SU-DHL-6 (cell line): ENCODE results near the gene PGRMC1.

Experiments used
- H2AFZ ChIP-seq: fragments of 200-600 bp; sonication (generic); 2 replicates; pipeline ENCODE4 v1.6.1; 2014; ENCODE audit warnings: low read depth, mild to moderate bottlenecking, moderate library complexity, mixed read lengths, antibody characterized with exemption, low read length; ENCODE audit not compliant: severe bottlenecking
- H3F3A ChIP-seq: fragments of 200-600 bp; shearing (Covaris generic); 2 replicates; pipeline ENCODE4 v1.6.0; 2016; ENCODE audit warnings: antibody characterized with exemption, mild to moderate bottlenecking; ENCODE audit not compliant: insufficient read depth
- H3K27ac ChIP-seq: fragments of 200-600 bp; sonication (generic); 2 replicates; pipeline ENCODE4 v1.5.1; 2016; ENCODE audit warnings: low read depth, mild to moderate bottlenecking, low read length, moderate library complexity, mixed read lengths
- H3K27me3 ChIP-seq: fragments of 200-600 bp; sonication (generic), shearing (Covaris generic); 2 replicates; pipeline ENCODE4 v1.6.0; 2014; ENCODE audit warnings: mild to moderate bottlenecking, low read length
- H3K36me3 ChIP-seq: fragments of 200-600 bp; sonication (generic); 2 replicates; pipeline ENCODE4 v1.6.1; 2014; ENCODE audit warnings: mild to moderate bottlenecking, low read length, mixed read lengths
- H3K4me2 ChIP-seq: fragments of 300-600, 200-600 bp; shearing (Covaris generic), sonication (generic); 2 replicates; pipeline ENCODE4 v1.6.0; 2014; ENCODE audit warnings: low read length, low read depth, mild to moderate bottlenecking; ENCODE audit not compliant: poor library complexity, severe bottlenecking
- H3K4me3 ChIP-seq: fragments of 200-600 bp; sonication (generic); 2 replicates; pipeline ENCODE4 v1.5.1; 2014; ENCODE audit warnings: antibody characterized with exemption, low read length, mild to moderate bottlenecking, mixed read lengths; ENCODE audit not compliant: insufficient read depth, poor library complexity, severe bottlenecking
- H3K79me2 ChIP-seq: fragments of 200-600 bp; sonication (generic); 2 replicates; pipeline ENCODE4 v1.6.1; 2014; ENCODE audit warnings: mild to moderate bottlenecking, low read length, moderate library complexity; ENCODE audit not compliant: insufficient read depth
- H3K9ac ChIP-seq: fragments of 200-600 bp; sonication (generic); 2 replicates; pipeline ENCODE4 v1.7.0; 2014; ENCODE audit warnings: mild to moderate bottlenecking, low read length
- H3K9me2 ChIP-seq: fragments of 200-600 bp; sonication (generic); replicated peaks from 2 replicates; pipeline ENCODE4 v1.6.1; 2014; ENCODE audit warnings: low read length; ENCODE audit not compliant: insufficient read depth
- H3K9me3 ChIP-seq: fragments of 200-600 bp; sonication (generic); 2 replicates; pipeline ENCODE4 v1.6.1; 2014; ENCODE audit warnings: low read length, mixed read lengths; ENCODE audit not compliant: insufficient read depth
- H4K20me1 ChIP-seq: fragments of 200-600 bp; sonication (generic); 2 replicates; pipeline ENCODE4 v1.6.1; 2014; ENCODE audit warnings: low read depth, mild to moderate bottlenecking, antibody characterized with exemption, low read length, moderate library complexity, mixed read lengths
- EZH2phosphoT487 ChIP-seq: fragments of 200-600 bp; sonication (generic), shearing (Covaris generic); conservative IDR thresholded peaks from 2 replicates; pipeline ENCODE4 v1.6.1; 2018; ENCODE audit warnings: mild to moderate bottlenecking, antibody characterized with exemption, low read length, moderate library complexity, mixed read lengths
- TF ChIP-seq, protein P1 (sequence below): fragments of 200-600 bp; sonication (generic); IDR thresholded peaks from one replicate; pipeline ENCODE4 v1.5.1; 2017; ENCODE audit warnings: antibody characterized with exemption, mild to moderate bottlenecking, low read length, moderate library complexity; ENCODE audit not compliant: insufficient read depth, poor library complexity, severe bottlenecking

Gene PGRMC1

GRCh38 chrX:119247702-119248101 lies 11.6 kb downstream of the PGRMC1 start:
- Histone ChIP-seq H4K20me1 (no peaks in the 10 kb centered on the region), H3K4me3 (no peak overlapping the region), H3K27ac (no peak overlapping the region), H3F3A (no peaks in the 10 kb centered on the region), H3K9ac (no peak overlapping the region), H3K9me2 (no peaks in the 10 kb centered on the region), H3K4me2 (no peak overlapping the region), H3K27me3 (no peaks in the 10 kb centered on the region), H2AFZ (no peak overlapping the region), H3K79me2 (no peaks in the 10 kb centered on the region), H3K9me3 (no peaks in the 10 kb centered on the region), H3K36me3 (no peaks in the 10 kb centered on the region)
- no peak for TF ChIP-seq EZH2phosphoT487
- TF ChIP-seq, protein P1, sequence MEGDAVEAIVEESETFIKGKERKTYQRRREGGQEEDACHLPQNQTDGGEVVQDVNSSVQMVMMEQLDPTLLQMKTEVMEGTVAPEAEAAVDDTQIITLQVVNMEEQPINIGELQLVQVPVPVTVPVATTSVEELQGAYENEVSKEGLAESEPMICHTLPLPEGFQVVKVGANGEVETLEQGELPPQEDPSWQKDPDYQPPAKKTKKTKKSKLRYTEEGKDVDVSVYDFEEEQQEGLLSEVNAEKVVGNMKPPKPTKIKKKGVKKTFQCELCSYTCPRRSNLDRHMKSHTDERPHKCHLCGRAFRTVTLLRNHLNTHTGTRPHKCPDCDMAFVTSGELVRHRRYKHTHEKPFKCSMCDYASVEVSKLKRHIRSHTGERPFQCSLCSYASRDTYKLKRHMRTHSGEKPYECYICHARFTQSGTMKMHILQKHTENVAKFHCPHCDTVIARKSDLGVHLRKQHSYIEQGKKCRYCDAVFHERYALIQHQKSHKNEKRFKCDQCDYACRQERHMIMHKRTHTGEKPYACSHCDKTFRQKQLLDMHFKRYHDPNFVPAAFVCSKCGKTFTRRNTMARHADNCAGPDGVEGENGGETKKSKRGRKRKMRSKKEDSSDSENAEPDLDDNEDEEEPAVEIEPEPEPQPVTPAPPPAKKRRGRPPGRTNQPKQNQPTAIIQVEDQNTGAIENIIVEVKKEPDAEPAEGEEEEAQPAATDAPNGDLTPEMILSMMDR, result no peak

GRCh38 chrX:119249891-119250290 lies 13.8 kb downstream of the PGRMC1 start:
- Histone ChIP-seq H4K20me1 (no peaks in the 10 kb centered on the region), H3K9ac (no peak overlapping the region), H2AFZ (no peak overlapping the region), H3K9me3 (no peaks in the 10 kb centered on the region), H3K4me3 (no peak overlapping the region), H3K27ac (no peak overlapping the region), H3F3A (no peaks in the 10 kb centered on the region), H3K36me3 (no peaks in the 10 kb centered on the region), H3K9me2 (no peaks in the 10 kb centered on the region), H3K79me2 (no peaks in the 10 kb centered on the region), H3K4me2 (no peak overlapping the region), H3K27me3 (no peaks in the 10 kb centered on the region)
- TF ChIP-seq, protein P1, result no peak
- TF ChIP-seq EZH2phosphoT487, result no peak

GRCh38 chrX:119251386-119251785 lies 15.3 kb downstream of the PGRMC1 start:
- H3K9me2 ChIP-seq, result no peaks in the 10 kb centered on the region
- H3K27ac ChIP-seq, result no peak overlapping the region
- no peaks in the 10 kb centered on the region for H4K20me1 ChIP-seq
- no peaks in the 10 kb centered on the region for H3K79me2 ChIP-seq
- H3F3A ChIP-seq, result no peaks in the 10 kb centered on the region
- no peak for TF ChIP-seq EZH2phosphoT487
- TF ChIP-seq, protein P1, result no peak
- H3K36me3 ChIP-seq, result no peaks in the 10 kb centered on the region
- no peak overlapping the region for H3K4me3 ChIP-seq
- no peak overlapping the region for H2AFZ ChIP-seq
- no peaks in the 10 kb centered on the region for H3K9me3 ChIP-seq
- no peaks in the 10 kb centered on the region for H3K27me3 ChIP-seq
- no peak overlapping the region for H3K4me2 ChIP-seq
- no peak overlapping the region for H3K9ac ChIP-seq

DNA sequence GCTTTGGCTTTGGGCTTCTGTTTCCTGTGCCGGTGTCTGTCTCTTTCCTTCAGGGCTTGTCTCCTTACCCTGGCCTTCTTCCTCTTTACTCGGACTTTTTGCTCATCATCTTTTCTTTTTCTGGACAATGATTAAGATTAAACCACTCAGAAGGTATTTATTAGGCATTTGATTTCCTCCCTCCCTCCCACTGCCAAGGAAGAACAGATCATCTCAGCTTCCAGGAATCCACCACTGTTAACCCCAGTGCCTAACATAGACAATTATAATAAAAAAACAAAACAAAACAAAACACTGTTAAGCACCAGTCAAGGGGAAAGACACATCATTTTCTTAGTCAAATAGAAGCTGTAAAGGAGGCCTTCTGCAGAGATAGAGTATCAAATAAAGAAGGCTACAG lies 16.6 kb downstream of the PGRMC1 start:
- no peaks in the 10 kb centered on the region for H3K27me3 ChIP-seq
- H3K4me3 ChIP-seq, result no peak overlapping the region
- H3K9me2 ChIP-seq, result no peaks in the 10 kb centered on the region
- no peak overlapping the region for H3K27ac ChIP-seq
- H3K9ac ChIP-seq, result no peak overlapping the region
- H2AFZ ChIP-seq, result no peak overlapping the region
- H3K36me3 ChIP-seq, result no peaks in the 10 kb centered on the region
- H3K79me2 ChIP-seq, result no peaks in the 10 kb centered on the region
- no peak overlapping the region for H3K4me2 ChIP-seq
- H4K20me1 ChIP-seq, result no peaks in the 10 kb centered on the region
- H3K9me3 ChIP-seq, result no peaks in the 10 kb centered on the region
- TF ChIP-seq EZH2phosphoT487, result no peak
- TF ChIP-seq, protein P1, result no peak
- H3F3A ChIP-seq, result no peaks in the 10 kb centered on the region
